Neutrophil (primary cell): ENCODE measurements around the gene GPR26.

Source experiments
- H3K27ac ChIP-seq: fragments of 200-600 bp; sonication (generic); 2 replicates; pipeline ENCODE4 v1.5.1; 2016; ENCODE audit warnings: mild to moderate bottlenecking, moderate library complexity
- H3K27me3 ChIP-seq: fragments of 200-600 bp; sonication (generic); 2 replicates; pipeline ENCODE4 v1.6.0; 2016; ENCODE audit warnings: mild to moderate bottlenecking
- H3K36me3 ChIP-seq: fragments of 200-600 bp; sonication (generic); 2 replicates; pipeline ENCODE4 v1.5.1; 2017
- H3K4me1 ChIP-seq, 2 experiments: fragments of 200-600 bp in 1 of 2; sonication (generic) in 1 of 2; 1 replicate in 1 of 2; 2 replicates in 1 of 2; pipeline versions ENCODE4 v1.5.1 to v1.6.1; 2013 to 2016; ENCODE audit warnings: low read depth in 1 of 2, low read length in 1 of 2, mild to moderate bottlenecking in 1 of 2, moderate library complexity in 1 of 2; ENCODE audit not compliant: control insufficient read depth in 1 of 2, insufficient read depth in 1 of 2
- H3K4me3 ChIP-seq, 2 experiments: fragments of 200-600 bp in 1 of 2; sonication (generic) in 1 of 2; 1 replicate in 1 of 2; 2 replicates in 1 of 2; pipeline ENCODE4 v1.5.1; 2013 to 2016; ENCODE audit warnings: low read depth in 1 of 2, low read length in 1 of 2, mild to moderate bottlenecking in 1 of 2, moderate library complexity in 1 of 2
- H3K9me3 ChIP-seq: fragments of 200-600 bp; sonication (generic); 2 replicates; pipeline ENCODE4 v1.5.1; 2016
- CTCF ChIP-seq: fragments of 200-600 bp; sonication (generic); IDR thresholded peaks from 2 replicates; pipeline ENCODE4 v1.5.1; 2016; ENCODE audit warnings: antibody characterized with exemption

The GPR26 gene

GRCh38 chr10:123706236-123706635 lies 40.1 kb downstream of the GPR26 start:
- H3K4me3 ChIP-seq, result no peak overlapping the region
- H3K27me3 ChIP-seq, result no peaks in the 10 kb centered on the region
- no peaks in the 10 kb centered on the region for H3K36me3 ChIP-seq
- no peaks in the 10 kb centered on the region for H3K4me1 ChIP-seq
- no peak overlapping the region for H3K27ac ChIP-seq
- H3K9me3 ChIP-seq, result no peaks in the 10 kb centered on the region
- TF ChIP-seq CTCF, result no peak

- no peak for TF ChIP-seq CTCF
- Histone ChIP-seq H3K4me1 (no peaks in the 10 kb centered on the region), H3K9me3 (no peaks in the 10 kb centered on the region), H3K4me3 (no peak overlapping the region), H3K27ac (no peak overlapping the region), H3K27me3 (no peaks in the 10 kb centered on the region), H3K36me3 (no peaks in the 10 kb centered on the region)
Measured at GRCh38 chr10:123715546-123715945, 49.4 kb downstream of the GPR26 start.

- Histone ChIP-seq H3K4me3 (no peak overlapping the region), H3K4me1 (no peaks in the 10 kb centered on the region), H3K9me3 (no peaks in the 10 kb centered on the region), H3K27ac (no peak overlapping the region), H3K36me3 (no peaks in the 10 kb centered on the region), H3K27me3 (no peaks in the 10 kb centered on the region)
- TF ChIP-seq CTCF, result no peak
Measured at GRCh38 chr10:123717336-123717735, 51.2 kb downstream of the GPR26 start.

GRCh38 chr10:123718544-123719060 lies 52.4 kb downstream of the GPR26 start:
- TF ChIP-seq CTCF, result no peak
- no peak overlapping the region for H3K27ac ChIP-seq

GRCh38 chr10:123720536-123720935 lies 54.4 kb downstream of the GPR26 start:
- Histone ChIP-seq H3K4me1 (no peaks in the 10 kb centered on the region), H3K27me3 (no peaks in the 10 kb centered on the region), H3K36me3 (no peaks in the 10 kb centered on the region), H3K9me3 (no peaks in the 10 kb centered on the region), H3K4me3 (no peak overlapping the region), H3K27ac (no peak overlapping the region)
- no peak for TF ChIP-seq CTCF

More at GRCh38 chr10:123718544-123719060, 52.4 kb downstream of the GPR26 start:
- Histone ChIP-seq H3K4me1 (no peaks in the 10 kb centered on the region), H3K36me3 (no peaks in the 10 kb centered on the region), H3K27me3 (no peaks in the 10 kb centered on the region), H3K9me3 (no peaks in the 10 kb centered on the region), H3K4me3 (no peak overlapping the region)
